Measurements from ENCODE around the gene BUD13.

DNA sequence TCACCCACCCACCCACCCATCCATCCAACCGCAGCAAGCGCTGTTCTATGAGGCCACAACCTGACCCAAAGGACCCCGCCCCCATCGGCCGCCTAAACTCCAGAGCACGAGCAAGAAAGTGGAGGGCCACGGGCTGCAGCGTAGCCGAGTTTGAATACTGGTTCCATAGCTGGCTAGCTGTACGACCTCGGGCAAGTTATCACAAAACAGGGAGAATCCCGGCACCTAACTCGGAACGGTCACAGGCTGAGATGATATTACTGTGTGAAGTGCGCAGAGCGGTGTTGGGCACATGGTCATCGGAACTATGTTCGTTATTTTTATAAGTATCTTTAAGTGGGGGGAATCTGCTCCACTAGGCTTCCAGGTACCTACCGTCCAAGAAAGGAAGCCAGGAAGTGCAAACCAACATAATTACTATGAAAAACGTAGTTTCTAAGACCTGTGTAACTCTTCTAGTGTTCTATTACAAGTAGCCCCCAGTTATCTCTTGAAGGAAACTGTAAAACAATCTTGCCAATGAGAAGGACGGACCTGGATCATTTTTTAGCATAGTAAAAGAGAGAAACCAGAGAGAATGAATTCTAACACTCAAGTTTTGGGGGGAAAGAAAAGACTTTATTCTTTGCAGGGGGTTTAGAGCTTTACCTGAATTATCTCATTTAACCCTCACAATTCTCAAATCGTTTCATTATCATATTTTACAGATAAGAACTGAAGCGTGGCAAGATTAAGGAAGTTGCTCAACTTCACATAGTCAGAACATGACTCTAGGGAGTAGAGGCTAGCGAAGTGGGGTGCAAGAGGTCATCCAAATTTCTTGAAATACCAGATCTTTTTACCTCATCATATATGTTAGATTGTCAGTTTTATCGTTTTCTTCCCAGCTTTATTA, 663 bp upstream of the BUD13 start:
- TF ChIP-seq, protein P1, sequence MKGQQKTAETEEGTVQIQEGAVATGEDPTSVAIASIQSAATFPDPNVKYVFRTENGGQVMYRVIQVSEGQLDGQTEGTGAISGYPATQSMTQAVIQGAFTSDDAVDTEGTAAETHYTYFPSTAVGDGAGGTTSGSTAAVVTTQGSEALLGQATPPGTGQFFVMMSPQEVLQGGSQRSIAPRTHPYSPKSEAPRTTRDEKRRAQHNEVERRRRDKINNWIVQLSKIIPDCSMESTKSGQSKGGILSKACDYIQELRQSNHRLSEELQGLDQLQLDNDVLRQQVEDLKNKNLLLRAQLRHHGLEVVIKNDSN (IDR thresholded peaks at IDR 0.05; ENCODE audit: borderline replicate concordance, extremely low read length, insufficient read depth, low read depth, low read length): no peak
- TF ChIP-seq MYC (IDR thresholded peaks at IDR 0.05; ENCODE audit: insufficient read depth, insufficient read length, insufficient replicate concordance, low read length, severe bottlenecking) (no peak), POLR2AphosphoS2 (IDR thresholded peaks at IDR 0.05; ENCODE audit: low read depth, low read length) (no peak; the same call in 1 of the 2 replicates), ATF7 (IDR thresholded peaks at IDR 0.05; ENCODE audit: low read depth) (no peak), RAD51 (IDR thresholded peaks at IDR 0.05) (0 out of 2 replicates have a peak, but pooled peaks have one; percentile 24), EZH2 (IDR thresholded peaks at IDR 0.05; ENCODE audit: borderline replicate concordance, control insufficient read depth, low read depth, low read length) (no peak), CREM (IDR thresholded peaks at IDR 0.05; ENCODE audit: low read depth) (no peak), CREB1 (IDR thresholded peaks at IDR 0.05; ENCODE audit: low read depth) (no peak; the same call in 1 of the 2 replicates)
- TF ChIP-seq, protein P2, sequence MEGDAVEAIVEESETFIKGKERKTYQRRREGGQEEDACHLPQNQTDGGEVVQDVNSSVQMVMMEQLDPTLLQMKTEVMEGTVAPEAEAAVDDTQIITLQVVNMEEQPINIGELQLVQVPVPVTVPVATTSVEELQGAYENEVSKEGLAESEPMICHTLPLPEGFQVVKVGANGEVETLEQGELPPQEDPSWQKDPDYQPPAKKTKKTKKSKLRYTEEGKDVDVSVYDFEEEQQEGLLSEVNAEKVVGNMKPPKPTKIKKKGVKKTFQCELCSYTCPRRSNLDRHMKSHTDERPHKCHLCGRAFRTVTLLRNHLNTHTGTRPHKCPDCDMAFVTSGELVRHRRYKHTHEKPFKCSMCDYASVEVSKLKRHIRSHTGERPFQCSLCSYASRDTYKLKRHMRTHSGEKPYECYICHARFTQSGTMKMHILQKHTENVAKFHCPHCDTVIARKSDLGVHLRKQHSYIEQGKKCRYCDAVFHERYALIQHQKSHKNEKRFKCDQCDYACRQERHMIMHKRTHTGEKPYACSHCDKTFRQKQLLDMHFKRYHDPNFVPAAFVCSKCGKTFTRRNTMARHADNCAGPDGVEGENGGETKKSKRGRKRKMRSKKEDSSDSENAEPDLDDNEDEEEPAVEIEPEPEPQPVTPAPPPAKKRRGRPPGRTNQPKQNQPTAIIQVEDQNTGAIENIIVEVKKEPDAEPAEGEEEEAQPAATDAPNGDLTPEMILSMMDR (IDR thresholded peaks at IDR 0.05 in 2 of 3, conservative IDR thresholded peaks at IDR 0.05 in 1 of 3; ENCODE audit: control insufficient read depth in 2 of 3, extremely low read depth in 1 of 3, insufficient read depth in 1 of 3, low read depth in 3 of 3, low read length in 3 of 3): no peak
- TF ChIP-seq, protein P3, sequence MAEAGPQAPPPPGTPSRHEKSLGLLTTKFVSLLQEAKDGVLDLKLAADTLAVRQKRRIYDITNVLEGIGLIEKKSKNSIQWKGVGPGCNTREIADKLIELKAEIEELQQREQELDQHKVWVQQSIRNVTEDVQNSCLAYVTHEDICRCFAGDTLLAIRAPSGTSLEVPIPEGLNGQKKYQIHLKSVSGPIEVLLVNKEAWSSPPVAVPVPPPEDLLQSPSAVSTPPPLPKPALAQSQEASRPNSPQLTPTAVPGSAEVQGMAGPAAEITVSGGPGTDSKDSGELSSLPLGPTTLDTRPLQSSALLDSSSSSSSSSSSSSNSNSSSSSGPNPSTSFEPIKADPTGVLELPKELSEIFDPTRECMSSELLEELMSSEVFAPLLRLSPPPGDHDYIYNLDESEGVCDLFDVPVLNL (IDR thresholded peaks at IDR 0.05; ENCODE audit: low read depth, low read length): no peak
